NB4 (cell line): Measurements from ENCODE around the gene TRIM62.

ENCODE experiments used
- CTCF ChIP-seq: IDR thresholded peaks from one replicate; pipeline ENCODE4 v1.5.1; 2012; ENCODE audit warnings: low read depth, low read length
- POLR2A ChIP-seq: IDR thresholded peaks from 2 replicates; pipeline ENCODE4 v1.6.1; 2011; ENCODE audit warnings: mild to moderate bottlenecking; ENCODE audit not compliant: insufficient read length; ENCODE audit errors: extremely low read depth

- TF ChIP-seq CTCF (no peak), POLR2A (no peak)
Observed at GRCh38 chr1:33224166-33224707, 42.4 kb upstream of the TRIM62 start.
